H9 (cell line): Measurements from ENCODE around the gene SLC41A1. TPM values are rescaled to one million over a fixed set of nuclear protein-coding genes. Genes with fewer than 3 reads are reported as not detected.

Experiments used
- DNase-seq: peaks from one replicate; pipeline ENCODE4 v3.0.0-alpha.2; 2017
- H2AFZ ChIP-seq: one replicate; pipeline ENCODE4 v1.6.1; 2013; ENCODE audit warnings: mild to moderate bottlenecking, low read length, control low read depth, moderate library complexity
- H2AK5ac ChIP-seq: 2 replicates; pipeline ENCODE4 v1.6.1; 2013; ENCODE audit warnings: low read length, control low read depth, mixed read lengths; ENCODE audit not compliant: insufficient read length
- H2BK120ac ChIP-seq: one replicate; pipeline ENCODE4 v1.6.1; 2013; ENCODE audit warnings: low read depth, mild to moderate bottlenecking, low read length, control low read depth, inconsistent platforms; ENCODE audit not compliant: poor library complexity, severe bottlenecking
- H2BK12ac ChIP-seq: 2 replicates; pipeline ENCODE4 v1.6.1; 2013; ENCODE audit warnings: low read length, control low read depth, mixed read lengths, low read depth; ENCODE audit not compliant: insufficient read length
- H2BK15ac ChIP-seq: 2 replicates; pipeline ENCODE4 v1.6.1; 2013; ENCODE audit warnings: low read depth, low read length, control low read depth
- H2BK20ac ChIP-seq: one replicate; pipeline ENCODE4 v1.6.1; 2013; ENCODE audit warnings: low read depth, mild to moderate bottlenecking, low read length, control low read depth, inconsistent platforms; ENCODE audit not compliant: poor library complexity, severe bottlenecking
- H2BK5ac ChIP-seq: 2 replicates; pipeline ENCODE4 v1.6.1; 2013; ENCODE audit warnings: low read length, control low read depth, mixed read lengths; ENCODE audit not compliant: insufficient read length
- H3K14ac ChIP-seq: 2 replicates; pipeline ENCODE4 v1.6.1; 2013; ENCODE audit warnings: low read length, control low read depth; ENCODE audit not compliant: insufficient read depth
- H3K18ac ChIP-seq: 2 replicates; pipeline ENCODE4 v1.6.1; 2013; ENCODE audit warnings: low read depth, mild to moderate bottlenecking, mixed read lengths, low read length, control low read depth; ENCODE audit not compliant: insufficient read length
- H3K23ac ChIP-seq: 2 replicates; pipeline ENCODE4 v1.6.1; 2013; ENCODE audit warnings: low read length, control low read depth, mixed read lengths, low read depth; ENCODE audit not compliant: insufficient read length
- H3K23me2 ChIP-seq: 2 replicates; pipeline ENCODE4 v1.6.1; 2013; ENCODE audit warnings: low read depth, mild to moderate bottlenecking, mixed read lengths, low read length, control low read depth; ENCODE audit not compliant: insufficient read length, poor library complexity, severe bottlenecking
- H3K27ac ChIP-seq: 2 replicates; pipeline ENCODE4 v1.5.1; 2013; ENCODE audit warnings: low read length, control low read depth, mixed read lengths, low read depth; ENCODE audit not compliant: insufficient read length
- H3K27me3 ChIP-seq: 2 replicates; pipeline ENCODE4 v1.6.1; 2013; ENCODE audit warnings: low read length, control low read depth, inconsistent platforms; ENCODE audit not compliant: insufficient read depth
- H3K4ac ChIP-seq: 2 replicates; pipeline ENCODE4 v1.6.1; 2013; ENCODE audit warnings: low read depth, mild to moderate bottlenecking, control low read depth, inconsistent platforms, low read length, moderate library complexity
- H3K4me1 ChIP-seq: 2 replicates; pipeline ENCODE4 v1.6.1; 2013; ENCODE audit warnings: low read length, control low read depth, inconsistent platforms; ENCODE audit not compliant: insufficient read depth
- H3K4me2 ChIP-seq: 2 replicates; pipeline ENCODE4 v1.6.1; 2013; ENCODE audit warnings: low read length, control low read depth, mixed read lengths; ENCODE audit not compliant: insufficient read length, insufficient read depth
- H3K56ac ChIP-seq: 2 replicates; pipeline ENCODE4 v1.6.1; 2013; ENCODE audit warnings: low read depth, mild to moderate bottlenecking, mixed read lengths, low read length, control low read depth; ENCODE audit not compliant: insufficient read length
- H3K79me1 ChIP-seq: 2 replicates; pipeline ENCODE4 v1.6.1; 2013; ENCODE audit warnings: low read depth, mild to moderate bottlenecking, moderate library complexity, low read length, control low read depth, inconsistent platforms; ENCODE audit not compliant: insufficient read depth, poor library complexity, severe bottlenecking
- H3K79me2 ChIP-seq: 2 replicates; pipeline ENCODE4 v1.6.1; 2013; ENCODE audit warnings: low read length, control low read depth, inconsistent platforms; ENCODE audit not compliant: insufficient read depth
- H3K9ac ChIP-seq: 2 replicates; pipeline ENCODE4 v1.6.1; 2013; ENCODE audit warnings: low read length, control low read depth, mixed read lengths; ENCODE audit not compliant: insufficient read length; ENCODE audit errors: extremely low read depth
- H3K9me3 ChIP-seq: one replicate; pipeline ENCODE4 v1.6.1; 2013; ENCODE audit warnings: low read depth, low read length, inconsistent platforms; ENCODE audit not compliant: control insufficient read depth
- H3T11ph ChIP-seq: one replicate; pipeline ENCODE4 v1.6.1; 2013; ENCODE audit warnings: mild to moderate bottlenecking, low read length, control low read depth, inconsistent platforms
- H4K20me1 ChIP-seq: one replicate; pipeline ENCODE4 v1.6.1; 2013; ENCODE audit not compliant: control insufficient read depth, insufficient read length, insufficient read depth
- H4K5ac ChIP-seq: 2 replicates; pipeline ENCODE4 v1.6.1; 2013; ENCODE audit warnings: low read depth, mild to moderate bottlenecking, mixed read lengths, low read length, control low read depth; ENCODE audit not compliant: insufficient read length
- H4K8ac ChIP-seq: replicated peaks from 2 replicates; pipeline ENCODE4 v1.6.1; 2013; ENCODE audit warnings: low read length, control low read depth, mixed read lengths, low read depth; ENCODE audit not compliant: insufficient read length
- H4K91ac ChIP-seq: 2 replicates; pipeline ENCODE4 v1.6.1; 2013; ENCODE audit warnings: low read depth, mild to moderate bottlenecking, moderate library complexity, mixed read lengths, low read length, control low read depth; ENCODE audit not compliant: insufficient read length
- H3K27ac Mint-ChIP-seq, 3 experiments: 2 replicates in 2 of 3; 3 replicates in 1 of 3; pipeline ENCODE4 v1.8.0; 2020 to 2021; ENCODE audit warnings: mixed read lengths in 3 of 3, mild to moderate bottlenecking in 1 of 3, moderate library complexity in 1 of 3
- H3K27me3 Mint-ChIP-seq: 2 replicates; pipeline ENCODE4 v1.8.0; 2021; ENCODE audit warnings: low read depth, mild to moderate bottlenecking, moderate library complexity, mixed read lengths
- H3K36me3 Mint-ChIP-seq, 3 experiments: 2 replicates in 2 of 3; 3 replicates in 1 of 3; pipeline ENCODE4 v1.8.0; 2020 to 2021; ENCODE audit warnings: low read depth in 3 of 3, mixed read lengths in 3 of 3; ENCODE audit not compliant: insufficient read depth in 1 of 3
- H3K4me1 Mint-ChIP-seq, 2 experiments: 2 replicates each; pipeline ENCODE4 v1.8.0; 2020; ENCODE audit warnings: mixed read lengths in 2 of 2
- H3K4me3 Mint-ChIP-seq, 2 experiments: 2 replicates in 1 of 2; 3 replicates in 1 of 2; pipeline ENCODE4 v1.8.0; 2020 to 2021; ENCODE audit warnings: mild to moderate bottlenecking in 2 of 2, mixed read lengths in 2 of 2, moderate library complexity in 1 of 2
- H3K9me3 Mint-ChIP-seq, 2 experiments: 2 replicates in 1 of 2; 3 replicates in 1 of 2; pipeline ENCODE4 v1.8.0; 2020; ENCODE audit warnings: mild to moderate bottlenecking in 2 of 2, mixed read lengths in 2 of 2, moderate library complexity in 1 of 2
- CTCF ChIP-seq: fragments of 200-600 bp; sonication (generic); conservative IDR thresholded peaks from 3 replicates; pipeline ENCODE4 v1.8.0; 2021; ENCODE audit warnings: antibody characterized with exemption, mild to moderate bottlenecking
- WGBS: extraction: QIAGEN DNeasy Blood & Tissue Kit; methylation state at CpG from one replicate; pipeline ENCODE4 v1.1.7; 2013; ENCODE audit warnings: missing lambda C conversion rate, low lambda C conversion rate, mixed read lengths; ENCODE audit not compliant: insufficient read length; ENCODE audit errors: extremely low coverage; 5-methylcytosine and 5-hydroxymethylcytosine counted together
- total RNA-seq: library from RNA; stranded (reverse); gene quantifications from 2 replicates; pipeline ENCODE4 v1.2.1, GENCODE V29; 2021

Gene SLC41A1
- total RNA-seq, 1 experiment from 2014 or later, result 18.2 TPM

- H3T11ph ChIP-seq, result no peak overlapping the region
- no CpG with 5 or more reads among the region's 4 CpGs for WGBS
- no peak overlapping the region for H3K18ac ChIP-seq
- Mint-ChIP-seq H3K27ac (peak overlapping the region in 1 of 3 experiments; percentile 17; a peak in 1 of 7 replicates), H3K4me3 (no peak overlapping the region), H3K4me1 (no peaks in the 10 kb centered on the region), H3K36me3 (no peaks in the 10 kb centered on the region), H3K27me3 (peaks cover 2% of the 10 kb centered on the region), H3K9me3 (no peaks in the 10 kb centered on the region; a peak in 1 of 5 replicates)
- no peak overlapping the region for H3K56ac ChIP-seq
- H3K27me3 ChIP-seq, result no peaks in the 10 kb centered on the region
- H3K14ac ChIP-seq, result no peak overlapping the region; the same call in 1 of the 2 replicates
- H3K79me1 ChIP-seq, result no peaks in the 10 kb centered on the region
- no peak overlapping the region for H2BK5ac ChIP-seq
- no peak overlapping the region for H3K9ac ChIP-seq
- H4K20me1 ChIP-seq, result no peaks in the 10 kb centered on the region
- H3K79me2 ChIP-seq, result no peaks in the 10 kb centered on the region
- H2AFZ ChIP-seq, result no peak overlapping the region
- no peak overlapping the region for H3K23ac ChIP-seq
- H3K4me2 ChIP-seq, result no peak overlapping the region
- no peaks in the 10 kb centered on the region for H3K4me1 ChIP-seq
- H4K5ac ChIP-seq, result no peak overlapping the region
- no peaks in the 10 kb centered on the region for H3K23me2 ChIP-seq
- H2BK120ac ChIP-seq, result no peak overlapping the region
- H2BK12ac ChIP-seq, result no peak overlapping the region
- H2BK15ac ChIP-seq, result no peak overlapping the region
- H4K91ac ChIP-seq, result no peak overlapping the region
- H3K9me3 ChIP-seq, result no peaks in the 10 kb centered on the region
- H2BK20ac ChIP-seq, result no peak overlapping the region
- no peak for DNase-seq
- no peak overlapping the region for H4K8ac ChIP-seq
- H2AK5ac ChIP-seq, result no peak overlapping the region
- no peak for TF ChIP-seq CTCF
- no peak overlapping the region for H3K4ac ChIP-seq
- no peak overlapping the region for H3K27ac ChIP-seq
These were observed 30.2 kb downstream of the SLC41A1 start for GRCh38 chr1:205782627-205783432.
